ENCODE measurements around the gene CRABP1.

Gene CRABP1

DNA sequence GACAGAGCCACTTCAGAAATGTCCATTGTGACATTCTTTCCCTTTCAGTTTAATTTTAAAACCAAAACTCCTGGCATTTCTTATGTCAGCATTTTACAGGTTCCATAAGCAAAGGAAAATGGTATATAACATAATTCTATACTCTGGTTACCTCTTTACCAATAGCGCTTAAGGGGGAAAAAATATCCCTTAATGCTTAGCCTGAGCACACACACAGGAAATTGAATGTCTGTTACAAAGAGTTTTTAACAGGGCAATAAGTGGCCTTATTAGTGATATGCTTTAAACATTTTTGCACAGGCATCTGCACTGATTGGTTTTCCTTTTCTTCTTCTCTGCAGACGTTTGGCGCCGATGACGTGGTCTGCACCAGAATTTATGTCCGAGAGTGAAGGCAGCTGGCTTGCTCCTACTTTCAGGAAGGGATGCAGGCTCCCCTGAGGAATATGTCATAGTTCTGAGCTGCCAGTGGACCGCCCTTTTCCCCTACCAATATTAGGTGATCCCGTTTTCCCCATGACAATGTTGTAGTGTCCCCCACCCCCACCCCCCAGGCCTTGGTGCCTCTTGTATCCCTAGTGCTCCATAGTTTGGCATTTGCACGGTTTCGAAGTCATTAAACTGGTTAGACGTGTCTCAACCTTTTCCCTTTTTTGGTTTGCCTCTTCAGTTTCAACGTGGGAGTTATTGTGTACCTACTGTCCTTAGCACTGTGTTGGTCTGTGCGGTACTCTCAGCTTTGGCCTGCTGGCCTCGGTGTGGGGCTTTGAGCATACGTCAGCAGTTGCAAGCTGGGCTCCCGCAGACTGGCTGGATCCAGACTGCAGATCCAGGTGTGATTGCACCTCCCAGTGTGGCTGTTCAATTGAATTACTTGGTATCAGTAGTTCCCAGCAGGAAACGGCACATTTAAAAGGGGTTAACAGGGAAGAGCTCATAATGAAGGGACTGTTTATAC is 7.7 kb downstream of the CRABP1 start:
- Mint-ChIP-seq H3K4me3 (no peak overlapping the region), H3K36me3 (ENCODE audit: low read depth) (no peaks in the 10 kb centered on the region), H3K4me1 (ENCODE audit: low read depth) (no peaks in the 10 kb centered on the region), H3K27ac (no peak overlapping the region), H3K27me3 (ENCODE audit: low read depth) (peaks cover 37% of the 10 kb centered on the region), H3K9me3 (no peaks in the 10 kb centered on the region)
- no peak for DNase-seq (ENCODE audit: low spot score)

DNA sequence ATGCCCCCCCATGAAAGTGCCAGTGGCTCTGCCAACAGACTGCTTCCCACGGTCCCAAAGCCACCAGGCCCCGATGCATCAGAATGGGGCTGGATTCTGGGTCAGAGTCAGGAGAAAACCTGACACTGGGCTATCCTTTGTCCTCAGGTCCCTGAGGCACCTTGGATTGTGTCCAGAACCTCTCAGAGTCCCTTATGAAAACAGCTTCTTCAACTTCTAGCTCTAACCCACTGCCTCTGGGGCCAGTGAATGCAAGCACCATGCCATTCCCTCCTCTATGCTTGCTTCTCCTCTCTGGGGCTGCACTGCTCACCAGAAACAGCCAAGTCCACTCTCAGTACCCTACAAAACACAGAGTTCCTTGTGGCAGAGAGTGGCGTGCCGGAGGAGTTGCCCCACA is 9.9 kb downstream of the CRABP1 start:
- H3K4me1 Mint-ChIP-seq (ENCODE audit: low read depth) = no peaks in the 10 kb centered on the region
- no peak overlapping the region for H3K4me3 Mint-ChIP-seq
- H3K27ac Mint-ChIP-seq = no peak overlapping the region
- DNase-seq (ENCODE audit: low spot score) = no peak
- H3K9me3 Mint-ChIP-seq = no peaks in the 10 kb centered on the region
- peaks cover 30% of the 10 kb centered on the region for H3K27me3 Mint-ChIP-seq (ENCODE audit: low read depth)
- no peaks in the 10 kb centered on the region for H3K36me3 Mint-ChIP-seq (ENCODE audit: low read depth)

DNA sequence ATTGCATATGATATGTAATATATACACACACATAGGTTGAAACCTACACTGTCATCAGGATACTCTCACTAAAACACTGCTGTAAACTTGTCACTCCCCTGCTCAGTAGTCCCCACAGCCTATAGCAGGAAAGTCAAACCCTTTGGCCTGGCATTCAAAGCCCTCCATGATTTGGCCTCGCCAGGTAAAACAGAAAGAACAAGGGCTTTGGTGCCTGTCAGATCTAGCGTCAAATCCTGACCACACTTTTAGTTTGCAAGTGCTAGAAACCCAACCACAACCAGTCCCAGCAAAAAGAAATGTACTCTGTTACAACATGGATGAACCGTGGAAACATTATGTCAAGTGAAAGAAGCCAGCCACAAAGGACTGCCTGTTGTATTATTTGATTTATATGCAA is 11.4 kb downstream of the CRABP1 start:
- H3K4me3 Mint-ChIP-seq = no peak overlapping the region
- no peaks in the 10 kb centered on the region for H3K36me3 Mint-ChIP-seq (ENCODE audit: low read depth)
- H3K9me3 Mint-ChIP-seq = no peaks in the 10 kb centered on the region
- H3K4me1 Mint-ChIP-seq (ENCODE audit: low read depth) = no peaks in the 10 kb centered on the region
- H3K27me3 Mint-ChIP-seq (ENCODE audit: low read depth) = peaks cover 27% of the 10 kb centered on the region
- H3K27ac Mint-ChIP-seq = no peak overlapping the region
- DNase-seq (ENCODE audit: low spot score) = no peak

DNA sequence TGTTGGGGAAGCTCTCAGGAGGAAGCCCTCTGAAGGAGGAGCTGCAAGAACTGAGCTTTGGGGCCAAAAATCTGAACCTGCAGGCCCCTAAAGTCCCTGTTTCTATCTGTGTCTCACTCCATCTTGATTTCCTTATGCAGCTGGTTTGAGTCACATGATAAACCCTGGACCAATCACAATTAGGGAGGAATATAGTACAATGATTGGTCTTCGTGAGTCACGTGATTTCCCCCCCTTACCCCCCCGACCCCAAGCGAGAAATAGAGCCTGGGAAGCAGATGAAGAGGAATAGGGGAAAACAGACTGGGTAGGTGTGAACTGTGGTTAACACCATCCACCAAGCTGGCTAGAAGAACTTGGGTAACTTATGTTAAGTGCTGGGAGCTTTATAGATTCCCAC is 12.9 kb downstream of the CRABP1 start:
- Mint-ChIP-seq H3K4me3 (no peak overlapping the region), H3K4me1 (ENCODE audit: low read depth) (no peaks in the 10 kb centered on the region), H3K27ac (no peak overlapping the region), H3K27me3 (ENCODE audit: low read depth) (peaks cover 17% of the 10 kb centered on the region), H3K9me3 (no peaks in the 10 kb centered on the region), H3K36me3 (ENCODE audit: low read depth) (no peaks in the 10 kb centered on the region)
- DNase-seq (ENCODE audit: low spot score) = no peak

DNA sequence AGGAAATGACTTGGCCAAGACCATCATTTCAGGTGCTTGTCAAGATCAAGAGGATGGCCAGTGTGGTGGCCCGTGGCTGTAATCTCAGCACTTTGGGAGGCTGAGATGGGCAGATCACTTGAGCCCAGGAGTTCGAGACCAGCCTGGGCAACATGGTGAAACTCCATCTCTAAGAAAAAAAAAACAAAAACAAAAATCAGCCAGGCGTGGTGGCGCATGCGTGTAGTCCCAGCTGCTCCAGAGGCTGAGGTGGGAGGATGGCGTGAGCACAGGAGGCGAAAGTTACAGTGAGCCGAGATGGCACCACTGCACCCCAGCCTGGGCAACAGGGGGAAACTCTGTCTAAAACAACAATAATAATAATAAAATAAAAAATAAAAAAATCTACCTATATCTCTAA is 15.0 kb downstream of the CRABP1 start:
- DNase-seq (ENCODE audit: low spot score) = no peak
- Mint-ChIP-seq H3K4me1 (ENCODE audit: low read depth) (no peaks in the 10 kb centered on the region), H3K27ac (no peak overlapping the region), H3K4me3 (no peak overlapping the region), H3K36me3 (ENCODE audit: low read depth) (no peaks in the 10 kb centered on the region), H3K9me3 (no peaks in the 10 kb centered on the region), H3K27me3 (ENCODE audit: low read depth) (peaks cover 17% of the 10 kb centered on the region)

- Mint-ChIP-seq H3K27ac (no peak overlapping the region), H3K4me3 (no peak overlapping the region), H3K27me3 (ENCODE audit: low read depth) (peaks cover 17% of the 10 kb centered on the region), H3K36me3 (ENCODE audit: low read depth) (no peaks in the 10 kb centered on the region), H3K9me3 (no peaks in the 10 kb centered on the region), H3K4me1 (ENCODE audit: low read depth) (no peaks in the 10 kb centered on the region)
- DNase-seq (ENCODE audit: low spot score) = no peak
Observed at GRCh38 chr15:78358102-78358870, 18.1 kb downstream of the CRABP1 start.

GRCh38 chr15:78359041-78359808 is 19.1 kb downstream of the CRABP1 start:
- H3K27me3 Mint-ChIP-seq (ENCODE audit: low read depth) = peaks cover 17% of the 10 kb centered on the region
- no peak overlapping the region for H3K27ac Mint-ChIP-seq
- no peaks in the 10 kb centered on the region for H3K4me1 Mint-ChIP-seq (ENCODE audit: low read depth)
- no peaks in the 10 kb centered on the region for H3K9me3 Mint-ChIP-seq
- DNase-seq (ENCODE audit: low spot score) = no peak
- no peak overlapping the region for H3K4me3 Mint-ChIP-seq
- no peaks in the 10 kb centered on the region for H3K36me3 Mint-ChIP-seq (ENCODE audit: low read depth)

- no peaks in the 10 kb centered on the region for H3K36me3 Mint-ChIP-seq (ENCODE audit: low read depth)
- H3K9me3 Mint-ChIP-seq = no peaks in the 10 kb centered on the region
- H3K27ac Mint-ChIP-seq = no peak overlapping the region
- H3K4me1 Mint-ChIP-seq (ENCODE audit: low read depth) = no peaks in the 10 kb centered on the region
- H3K4me3 Mint-ChIP-seq = no peak overlapping the region
- peaks cover 13% of the 10 kb centered on the region for H3K27me3 Mint-ChIP-seq (ENCODE audit: low read depth)
- no peak for DNase-seq (ENCODE audit: low spot score)
Observed at GRCh38 chr15:78360367-78360801, 20.2 kb downstream of the CRABP1 start.

GRCh38 chr15:78360958-78361718 is 21.0 kb downstream of the CRABP1 start:
- no peaks in the 10 kb centered on the region for H3K36me3 Mint-ChIP-seq (ENCODE audit: low read depth)
- peaks cover 9% of the 10 kb centered on the region for H3K27me3 Mint-ChIP-seq (ENCODE audit: low read depth)
- no peak overlapping the region for H3K27ac Mint-ChIP-seq
- peaks cover 1% of the 10 kb centered on the region for H3K4me1 Mint-ChIP-seq (ENCODE audit: low read depth)
- DNase-seq (ENCODE audit: low spot score) = no peak
- H3K9me3 Mint-ChIP-seq = no peaks in the 10 kb centered on the region
- no peak overlapping the region for H3K4me3 Mint-ChIP-seq

GRCh38 chr15:78361771-78362506 is 21.8 kb downstream of the CRABP1 start:
- Mint-ChIP-seq H3K4me3 (no peak overlapping the region), H3K36me3 (ENCODE audit: low read depth) (no peaks in the 10 kb centered on the region), H3K27me3 (ENCODE audit: low read depth) (peaks cover 9% of the 10 kb centered on the region), H3K9me3 (no peaks in the 10 kb centered on the region), H3K4me1 (ENCODE audit: low read depth) (peaks cover 5% of the 10 kb centered on the region), H3K27ac (no peak overlapping the region)
- DNase-seq (ENCODE audit: low spot score) = no peak

GRCh38 chr15:78362716-78363380 is 22.7 kb downstream of the CRABP1 start:
- Mint-ChIP-seq H3K9me3 (no peaks in the 10 kb centered on the region), H3K4me3 (no peak overlapping the region), H3K4me1 (ENCODE audit: low read depth) (peaks cover 5% of the 10 kb centered on the region), H3K27ac (no peak overlapping the region), H3K36me3 (ENCODE audit: low read depth) (no peaks in the 10 kb centered on the region), H3K27me3 (ENCODE audit: low read depth) (peaks cover 10% of the 10 kb centered on the region)
- no peak for DNase-seq (ENCODE audit: low spot score)

DNA sequence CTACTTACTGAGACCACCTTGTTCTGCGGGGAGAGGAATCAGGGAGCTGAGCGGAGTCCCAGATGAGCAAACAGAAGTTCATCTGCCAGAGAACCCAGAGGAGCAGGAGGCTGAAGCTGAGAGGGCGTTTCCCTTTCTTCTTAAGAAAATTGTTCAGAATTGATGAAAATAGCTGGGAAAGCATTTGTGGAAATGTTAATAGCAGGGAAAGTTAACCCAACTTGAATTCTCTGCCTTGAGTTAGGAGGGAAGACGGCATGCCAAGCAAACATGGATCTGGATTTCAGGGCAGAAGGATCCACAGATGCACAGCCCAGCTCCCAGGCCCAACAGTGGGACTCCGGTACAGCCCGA is 23.2 kb downstream of the CRABP1 start:
- Mint-ChIP-seq H3K9me3 (no peaks in the 10 kb centered on the region), H3K27me3 (ENCODE audit: low read depth) (peaks cover 14% of the 10 kb centered on the region), H3K27ac (no peak overlapping the region), H3K36me3 (ENCODE audit: low read depth) (no peaks in the 10 kb centered on the region), H3K4me1 (ENCODE audit: low read depth) (peaks cover 5% of the 10 kb centered on the region), H3K4me3 (no peak overlapping the region)
- DNase-seq (ENCODE audit: low spot score) = no peak
